ENCODE data around the gene LOXL3. TPM values are rescaled to one million over a fixed set of nuclear protein-coding genes. Genes with fewer than 3 reads are reported as not detected.

Gene LOXL3
- total RNA-seq, 1 experiment from 2014 or later, result 29.0 TPM

- Histone ChIP-seq H2BK5ac (ENCODE audit: insufficient read length, low read length) (no peak overlapping the region), H3K14ac (ENCODE audit: insufficient read depth, low read length) (no peak overlapping the region), H2BK12ac (ENCODE audit: insufficient read length, low read depth, low read length) (no peak overlapping the region), H3K18ac (ENCODE audit: insufficient read length, low read depth, low read length) (no peak overlapping the region), H3K9ac (ENCODE audit: extremely low read depth, insufficient read length, low read length) (no peak overlapping the region), H2BK120ac (ENCODE audit: low read depth, low read length, poor library complexity, severe bottlenecking) (no peak overlapping the region), H3K27me3 (ENCODE audit: insufficient read depth, low read length) (no peaks in the 10 kb centered on the region; the same call in 1 of the 2 replicates), H3K4me2 (ENCODE audit: insufficient read depth, insufficient read length, low read length) (no peak overlapping the region), H3K27ac (ENCODE audit: insufficient read length, low read depth, low read length) (no peak overlapping the region), H4K8ac (replicated peaks; ENCODE audit: insufficient read length, low read depth, low read length) (no peak overlapping the region), H3K79me1 (ENCODE audit: insufficient read depth, low read depth, low read length, poor library complexity, severe bottlenecking) (no peaks in the 10 kb centered on the region), H3K23me2 (ENCODE audit: insufficient read length, low read depth, low read length, poor library complexity, severe bottlenecking) (no peaks in the 10 kb centered on the region), H2AFZ (ENCODE audit: low read length) (no peak overlapping the region), H3K9me3 (ENCODE audit: control insufficient read depth, low read depth, low read length) (no peaks in the 10 kb centered on the region), H4K91ac (ENCODE audit: insufficient read length, low read depth, low read length) (no peak overlapping the region), H3K23ac (ENCODE audit: insufficient read length, low read depth, low read length) (no peak overlapping the region), H3K4ac (ENCODE audit: low read depth, low read length) (no peak overlapping the region), H2BK15ac (ENCODE audit: low read depth, low read length) (no peak overlapping the region), H2BK20ac (ENCODE audit: low read depth, low read length, poor library complexity, severe bottlenecking) (no peak overlapping the region), H4K5ac (ENCODE audit: insufficient read length, low read depth, low read length) (no peak overlapping the region), H3K79me2 (ENCODE audit: insufficient read depth, low read length) (no peaks in the 10 kb centered on the region), H4K20me1 (ENCODE audit: control insufficient read depth, insufficient read depth, insufficient read length) (no peaks in the 10 kb centered on the region), H3K4me1 (ENCODE audit: insufficient read depth, low read length) (peaks cover 5% of the 10 kb centered on the region; the same call in 1 of the 2 replicates), H2AK5ac (ENCODE audit: insufficient read length, low read length) (no peak overlapping the region), H3K56ac (ENCODE audit: insufficient read length, low read depth, low read length) (no peak overlapping the region), H3T11ph (ENCODE audit: low read length) (no peak overlapping the region)
- no peak for TF ChIP-seq CTCF (conservative IDR thresholded peaks at IDR 0.05)
- WGBS (ENCODE audit: extremely low coverage, insufficient read length, low lambda C conversion rate), result no CpG with 5 or more reads among the region's 2 CpGs
- no peak overlapping the region for H3K4me3 Mint-ChIP-seq
- H3K27me3 Mint-ChIP-seq (ENCODE audit: low read depth), result no peaks in the 10 kb centered on the region; the same call in 1 of the 2 replicates
- no peaks in the 10 kb centered on the region for H3K36me3 Mint-ChIP-seq (ENCODE audit: insufficient read depth in 1 of 3, low read depth in 3 of 3)
- H3K4me1 Mint-ChIP-seq, result peaks cover 12 to 16% of the 10 kb centered on the region in 2 experiments
- DNase-seq, result no peak
- H3K27ac Mint-ChIP-seq, result no peak overlapping the region
- H3K9me3 Mint-ChIP-seq, result no peaks in the 10 kb centered on the region
Observed at GRCh38 chr2:74582184-74582583, 28.4 kb upstream of the LOXL3 start.

All from H9 (cell line).